NOMO-1 treated with dmso at 0.1 percent for 144 hours (cell line): Measurements from ENCODE around the gene YWHAQ.

Experiments used
- DNase-seq: peaks from one replicate; lab custom pipeline; 2025; ENCODE audit not compliant: unreplicated experiment; lab: John Stamatoyannopoulos, UW

The YWHAQ gene

GRCh38 chr2:9630736-9631552, at the start of gene YWHAQ:
YWHAQ (minus strand) TSS chr2:9630997; CDS start chr2:9630452, 545 bp downstream.
- peak; percentile 98 for DNase-seq

- no peak for DNase-seq
Observed at GRCh38 chr2:9680082-9680481, 49.3 kb upstream of the YWHAQ start.

- no peak for DNase-seq
Observed at GRCh38 chr2:9679218-9679617, 48.4 kb upstream of the YWHAQ start.

- no peak for DNase-seq
Observed at GRCh38 chr2:9678544-9678943, 47.7 kb upstream of the YWHAQ start.

GRCh38 chr2:9675415-9676351, 44.9 kb upstream of the YWHAQ start:
- DNase-seq = no peak

GRCh38 chr2:9674891-9675414, 44.2 kb upstream of the YWHAQ start:
- DNase-seq = no peak

- no peak for DNase-seq
Observed at GRCh38 chr2:9673914-9674481, 43.2 kb upstream of the YWHAQ start.

- DNase-seq = no peak
Observed at GRCh38 chr2:9668687-9669345, 38.0 kb upstream of the YWHAQ start.

- no peak for DNase-seq
Observed at GRCh38 chr2:9667826-9668225, 37.0 kb upstream of the YWHAQ start.

GRCh38 chr2:9666306-9666705, 35.5 kb upstream of the YWHAQ start:
- no peak for DNase-seq

- no peak for DNase-seq
Observed at GRCh38 chr2:9665898-9666297, 35.1 kb upstream of the YWHAQ start.

- no peak for DNase-seq
Observed at GRCh38 chr2:9664365-9664764, 33.6 kb upstream of the YWHAQ start.

- no peak for DNase-seq
Observed at GRCh38 chr2:9663008-9663879, 32.4 kb upstream of the YWHAQ start.

GRCh38 chr2:9661261-9661660, 30.5 kb upstream of the YWHAQ start:
- DNase-seq = no peak

- no peak for DNase-seq
Observed at GRCh38 chr2:9660781-9661180, 30.0 kb upstream of the YWHAQ start.

GRCh38 chr2:9660154-9660553, 29.4 kb upstream of the YWHAQ start:
- DNase-seq = no peak

GRCh38 chr2:9658972-9659371, 28.2 kb upstream of the YWHAQ start:
- DNase-seq = no peak

- DNase-seq = no peak
Observed at GRCh38 chr2:9657731-9658130, 26.9 kb upstream of the YWHAQ start.

- no peak for DNase-seq
Observed at GRCh38 chr2:9657083-9657482, 26.3 kb upstream of the YWHAQ start.

- DNase-seq = peak; percentile 30
Observed at GRCh38 chr2:9656270-9656766, 25.5 kb upstream of the YWHAQ start.
